AG04450 (cell line): ENCODE data around the gene SLC29A4. TPM values are rescaled to one million over a fixed set of nuclear protein-coding genes. Genes with fewer than 3 reads are reported as not detected.
"Not testable (repeated sequence)": the region's sequence is repeated elsewhere in the genome, so short reads cannot be mapped to it uniquely, and the experiment has no call there.

Source experiments
- CTCF ChIA-PET: fragments of 300-600, 350-600 bp; formaldehyde crosslinking; extraction: SDS; loops from one replicate; lab custom pipeline; 2022; ENCODE audit warnings: antibody characterized with exemption, inconsistent platforms; lab: Charles Lee
- POLR2A ChIA-PET: fragments of 350-600 bp; formaldehyde crosslinking; extraction: SDS; loops from one replicate; lab custom pipeline; 2021; ENCODE audit warnings: antibody characterized with exemption, inconsistent platforms; lab: Yijun Ruan, JAX
- DNase-seq: peaks from one replicate; pipeline ENCODE4 v3.0.0-alpha.2; 2011; ENCODE audit warnings: low read depth, low spot score
- H3K27ac ChIP-seq: one replicate; pipeline ENCODE4 v1.5.1; 2012; ENCODE audit warnings: low read depth, low read length, control low read depth
- H3K27me3 ChIP-seq: one replicate; pipeline ENCODE4 v1.6.0; 2012; ENCODE audit warnings: low read length; ENCODE audit not compliant: control insufficient read depth, insufficient read depth
- H3K4me3 ChIP-seq: 2 replicates; pipeline ENCODE4 v1.5.1; 2011; ENCODE audit warnings: mild to moderate bottlenecking, low read depth, low read length, control low read depth
- H3K9me3 ChIP-seq: 2 replicates; pipeline ENCODE4 v1.5.1; 2012; ENCODE audit warnings: low read length; ENCODE audit not compliant: control insufficient read depth, insufficient read depth
- CTCF ChIP-seq: IDR thresholded peaks from 2 replicates; pipeline ENCODE4 v1.5.1; 2011; ENCODE audit warnings: low read depth, low read length, control low read depth, inconsistent platforms
- polyA plus RNA-seq: library from polyadenylated mRNA; depleted of rRNA; stranded (reverse); fragments of >200 nt; gene quantifications from 2 replicates; pipeline ENCODE4 v1.2.3, GENCODE V29; 2011

The SLC29A4 gene
- polyA plus RNA-seq, 1 experiment, result 4.5 TPM

- no peak overlapping the region for H3K4me3 ChIP-seq
- CTCF ChIA-PET, result interaction anchor here (0.7 kb wide), 1 partner anchor 85 kb away, joined by 3 read pairs; no protein-coding TSS in a partner anchor
- H3K27ac ChIP-seq, result no peak overlapping the region
These were observed 32.1 kb downstream of the SLC29A4 start for GRCh38 chr7:5314864-5315263.

GRCh38 chr7:5315761-5316160, 33.0 kb downstream of the SLC29A4 start:
- Histone ChIP-seq H3K4me3 (no peak overlapping the region), H3K27ac (no peak overlapping the region), H3K9me3 (peaks cover 20% of the 10 kb centered on the region), H3K27me3 (no peaks in the 10 kb centered on the region)
- no peak for DNase-seq
- no peak for TF ChIP-seq CTCF
- CTCF ChIA-PET, result no interaction called here
- POLR2A ChIA-PET, result no interaction called here

More at GRCh38 chr7:5314864-5315263, 32.1 kb downstream of the SLC29A4 start:
- Histone ChIP-seq H3K27me3 (no peaks in the 10 kb centered on the region), H3K9me3 (peaks cover 11% of the 10 kb centered on the region)
- DNase-seq, result no peak
- POLR2A ChIA-PET, result no interaction called here
- TF ChIP-seq CTCF, result no peak

- POLR2A ChIA-PET, DNase-seq, H3K27me3 ChIP-seq, CTCF ChIA-PET, H3K27ac ChIP-seq, H3K4me3 ChIP-seq: not testable (repeated sequence)
- peaks cover 27% of the 10 kb centered on the region for H3K9me3 ChIP-seq
These were observed 35.9 kb downstream of the SLC29A4 start for GRCh38 chr7:5318613-5319012.

- Histone ChIP-seq H3K4me3 (no peak overlapping the region), H3K9me3 (peaks cover 27% of the 10 kb centered on the region), H3K27ac (no peak overlapping the region), H3K27me3 (no peaks in the 10 kb centered on the region)
- DNase-seq, result no peak
- TF ChIP-seq CTCF, result no peak
- CTCF ChIA-PET, result no interaction called here
- POLR2A ChIA-PET, result no interaction called here
These were observed 37.6 kb downstream of the SLC29A4 start for GRCh38 chr7:5320391-5320790.

GRCh38 chr7:5320802-5321396, 38.2 kb downstream of the SLC29A4 start:
- no peak for DNase-seq
- ChIA-PET POLR2A (no interaction called here), CTCF (no interaction called here)
- no peak for TF ChIP-seq CTCF
- Histone ChIP-seq H3K4me3 (no peak overlapping the region), H3K27ac (no peak overlapping the region), H3K27me3 (no peaks in the 10 kb centered on the region), H3K9me3 (peaks cover 27% of the 10 kb centered on the region)
